HepG2 (cell line): ENCODE data around the gene SEC14L1. TPM values are rescaled to one million over a fixed set of nuclear protein-coding genes. Genes with fewer than 3 reads are reported as not detected.

Experiments
- ATRX ChIP-seq: sonication (generic); formaldehyde crosslinking; IDR thresholded peaks from 2 replicates; pipeline ENCODE4 v1.4.0; 2020; ENCODE audit warnings: missing genetic modification reagents, borderline replicate concordance
- CBX5 ChIP-seq: sonication (generic); formaldehyde crosslinking; IDR thresholded peaks from 2 replicates; pipeline ENCODE4 v1.4.0; 2020; ENCODE audit warnings: missing genetic modification reagents, borderline replicate concordance
- IKZF1 ChIP-seq: fragments of 450-650 bp; IDR thresholded peaks from 2 replicates; pipeline ENCODE4 v1.7.1; 2016
- ISL2 ChIP-seq: sonication (generic); formaldehyde crosslinking; IDR thresholded peaks from 2 replicates; pipeline ENCODE4 v1.5.0; 2020; ENCODE audit warnings: missing genetic modification reagents
- MAFK ChIP-seq, 2 experiments: IDR thresholded peaks in 1 of 2; conservative IDR thresholded peaks in 1 of 2; 2 replicates each; pipeline ENCODE4 v1.6.1; 2011; ENCODE audit warnings: improper control_type of control experiment in 2 of 2, low read length in 2 of 2
- PCBP2 ChIP-seq: fragments of 200-400 bp; formaldehyde crosslinking; optimal IDR thresholded peaks from 2 replicates; pipeline ENCODE3; 2018; ENCODE audit warnings: low read length, low read depth; ENCODE audit not compliant: poor library complexity, severe bottlenecking
- RBM39 ChIP-seq: fragments of 200-400 bp; formaldehyde crosslinking; IDR thresholded peaks from one replicate; pipeline ENCODE4 v1.6.1; 2018; ENCODE audit warnings: antibody characterized with exemption, mild to moderate bottlenecking, low read depth, low read length; ENCODE audit not compliant: poor library complexity, severe bottlenecking
- SMAD9 ChIP-seq: sonication (generic); formaldehyde crosslinking; IDR thresholded peaks from 2 replicates; pipeline ENCODE4 v1.5.1; 2020; ENCODE audit warnings: mild to moderate bottlenecking, missing genetic modification reagents
- TAF15 ChIP-seq: fragments of 200-400 bp; formaldehyde crosslinking; IDR thresholded peaks from one replicate; pipeline ENCODE4 v1.6.1; 2018; ENCODE audit warnings: mild to moderate bottlenecking, low read depth, low read length; ENCODE audit not compliant: poor library complexity, severe bottlenecking
- TBP ChIP-seq: sonication (generic); formaldehyde crosslinking; IDR thresholded peaks from 2 replicates; pipeline ENCODE4 v1.5.0; 2020; ENCODE audit warnings: missing genetic modification reagents
- WIZ ChIP-seq: sonication (generic); formaldehyde crosslinking; IDR thresholded peaks from 2 replicates; pipeline ENCODE4 v1.5.1; 2020; ENCODE audit warnings: mild to moderate bottlenecking, missing genetic modification reagents
- ZFP62 ChIP-seq: sonication (generic); formaldehyde crosslinking; IDR thresholded peaks from 2 replicates; pipeline ENCODE4 v1.4.0; 2020; ENCODE audit warnings: missing genetic modification reagents
- ZNF136 ChIP-seq: sonication (generic); formaldehyde crosslinking; IDR thresholded peaks from 2 replicates; pipeline ENCODE4 v1.8.1; 2022; ENCODE audit warnings: low read depth, mild to moderate bottlenecking, moderate library complexity, missing genetic modification reagents
- polyA plus RNA-seq, 8 experiments: library from polyadenylated mRNA; depleted of rRNA in 3 of 8; stranded (reverse) in 7 of 8; unstranded in 1 of 8; fragments of >200 nt; fragmentation: Illumina TruSeq in 4 of 8; extraction: Trizol in 4 of 8; gene quantifications; 2 replicates each; pipeline versions ENCODE4 v1.2.1 to v1.2.3, GENCODE V29; 2011 to 2016; ENCODE audit warnings: low read depth in 4 of 8, missing spikeins in 1 of 8, mixed read lengths in 1 of 8; ENCODE audit not compliant: insufficient read depth in 1 of 8
- total RNA-seq, 5 experiments: library from RNA; depleted of rRNA; stranded (reverse); fragments of >200 nt; fragmentation: Illumina TruSeq; extraction: Trizol; gene quantifications; 2 replicates each; pipeline ENCODE4 v1.2.3, GENCODE V29; 2016; ENCODE audit warnings: low read depth in 1 of 5
- TF ChIP-seq, protein P1 (sequence below): sonication (generic); formaldehyde crosslinking; IDR thresholded peaks from 2 replicates; pipeline ENCODE4 v1.4.0; 2020; ENCODE audit warnings: missing genetic modification reagents
- TF ChIP-seq, protein P2 (sequence below): sonication (generic); formaldehyde crosslinking; IDR thresholded peaks from 2 replicates; pipeline ENCODE4 v1.8.1; 2022; ENCODE audit warnings: low read depth, mild to moderate bottlenecking, missing genetic modification reagents
- TF ChIP-seq, protein P3 (sequence below): sonication (generic); formaldehyde crosslinking; IDR thresholded peaks from 2 replicates; pipeline ENCODE4 v1.5.0; 2020; ENCODE audit warnings: mild to moderate bottlenecking, missing genetic modification reagents
- TF ChIP-seq, protein P4 (sequence below): IDR thresholded peaks from 2 replicates; pipeline ENCODE4 v1.6.1; 2016; ENCODE audit warnings: low read depth

The SEC14L1 gene
- total and polyA plus RNA-seq, 2 of the 13 experiments (the other 11 are each of a cell fraction or from before 2014, with no cell fraction given) = 26.3 to 43.9 TPM

DNA sequence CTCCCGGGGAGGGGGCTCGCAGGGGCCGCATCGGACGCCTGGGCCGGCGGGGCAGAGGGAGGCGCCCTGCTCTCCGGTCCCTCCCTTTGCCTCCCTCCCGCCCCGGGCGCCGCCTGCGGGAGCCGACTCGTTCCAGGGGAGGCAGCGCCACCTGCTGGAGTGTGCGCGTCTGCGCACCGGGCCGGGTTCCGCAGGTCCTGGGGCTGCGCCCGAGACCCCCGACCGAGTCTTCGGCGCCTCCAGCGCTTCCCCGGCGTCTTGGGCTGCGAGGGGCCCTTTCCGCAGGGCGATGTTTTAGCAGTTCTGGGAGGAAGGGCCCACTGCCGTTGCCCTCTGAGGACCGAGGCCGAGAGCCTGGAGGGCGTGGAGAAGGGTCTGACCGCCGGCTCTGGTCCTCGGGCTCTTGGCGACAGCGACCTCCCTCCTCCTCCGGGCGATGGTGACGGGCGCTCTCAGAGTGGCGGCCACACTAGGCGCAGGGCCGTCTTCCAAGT lies 106.3 kb downstream of the SEC14L1 start (continued):
- TF ChIP-seq, protein P1, sequence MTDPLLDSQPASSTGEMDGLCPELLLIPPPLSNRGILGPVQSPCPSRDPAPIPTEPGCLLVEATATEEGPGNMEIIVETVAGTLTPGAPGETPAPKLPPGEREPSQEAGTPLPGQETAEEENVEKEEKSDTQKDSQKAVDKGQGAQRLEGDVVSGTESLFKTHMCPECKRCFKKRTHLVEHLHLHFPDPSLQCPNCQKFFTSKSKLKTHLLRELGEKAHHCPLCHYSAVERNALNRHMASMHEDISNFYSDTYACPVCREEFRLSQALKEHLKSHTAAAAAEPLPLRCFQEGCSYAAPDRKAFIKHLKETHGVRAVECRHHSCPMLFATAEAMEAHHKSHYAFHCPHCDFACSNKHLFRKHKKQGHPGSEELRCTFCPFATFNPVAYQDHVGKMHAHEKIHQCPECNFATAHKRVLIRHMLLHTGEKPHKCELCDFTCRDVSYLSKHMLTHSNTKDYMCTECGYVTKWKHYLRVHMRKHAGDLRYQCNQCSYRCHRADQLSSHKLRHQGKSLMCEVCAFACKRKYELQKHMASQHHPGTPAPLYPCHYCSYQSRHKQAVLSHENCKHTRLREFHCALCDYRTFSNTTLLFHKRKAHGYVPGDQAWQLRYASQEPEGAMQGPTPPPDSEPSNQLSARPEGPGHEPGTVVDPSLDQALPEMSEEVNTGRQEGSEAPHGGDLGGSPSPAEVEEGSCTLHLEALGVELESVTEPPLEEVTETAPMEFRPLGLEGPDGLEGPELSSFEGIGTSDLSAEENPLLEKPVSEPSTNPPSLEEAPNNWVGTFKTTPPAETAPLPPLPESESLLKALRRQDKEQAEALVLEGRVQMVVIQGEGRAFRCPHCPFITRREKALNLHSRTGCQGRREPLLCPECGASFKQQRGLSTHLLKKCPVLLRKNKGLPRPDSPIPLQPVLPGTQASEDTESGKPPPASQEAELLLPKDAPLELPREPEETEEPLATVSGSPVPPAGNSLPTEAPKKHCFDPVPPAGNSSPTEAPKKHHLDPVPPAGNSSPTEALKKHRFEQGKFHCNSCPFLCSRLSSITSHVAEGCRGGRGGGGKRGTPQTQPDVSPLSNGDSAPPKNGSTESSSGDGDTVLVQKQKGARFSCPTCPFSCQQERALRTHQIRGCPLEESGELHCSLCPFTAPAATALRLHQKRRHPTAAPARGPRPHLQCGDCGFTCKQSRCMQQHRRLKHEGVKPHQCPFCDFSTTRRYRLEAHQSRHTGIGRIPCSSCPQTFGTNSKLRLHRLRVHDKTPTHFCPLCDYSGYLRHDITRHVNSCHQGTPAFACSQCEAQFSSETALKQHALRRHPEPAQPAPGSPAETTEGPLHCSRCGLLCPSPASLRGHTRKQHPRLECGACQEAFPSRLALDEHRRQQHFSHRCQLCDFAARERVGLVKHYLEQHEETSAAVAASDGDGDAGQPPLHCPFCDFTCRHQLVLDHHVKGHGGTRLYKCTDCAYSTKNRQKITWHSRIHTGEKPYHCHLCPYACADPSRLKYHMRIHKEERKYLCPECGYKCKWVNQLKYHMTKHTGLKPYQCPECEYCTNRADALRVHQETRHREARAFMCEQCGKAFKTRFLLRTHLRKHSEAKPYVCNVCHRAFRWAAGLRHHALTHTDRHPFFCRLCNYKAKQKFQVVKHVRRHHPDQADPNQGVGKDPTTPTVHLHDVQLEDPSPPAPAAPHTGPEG (CRISPR knock-in tag) = peak; percentile 65; the same call in 1 of the 2 replicates
- TF ChIP-seq, protein P2, sequence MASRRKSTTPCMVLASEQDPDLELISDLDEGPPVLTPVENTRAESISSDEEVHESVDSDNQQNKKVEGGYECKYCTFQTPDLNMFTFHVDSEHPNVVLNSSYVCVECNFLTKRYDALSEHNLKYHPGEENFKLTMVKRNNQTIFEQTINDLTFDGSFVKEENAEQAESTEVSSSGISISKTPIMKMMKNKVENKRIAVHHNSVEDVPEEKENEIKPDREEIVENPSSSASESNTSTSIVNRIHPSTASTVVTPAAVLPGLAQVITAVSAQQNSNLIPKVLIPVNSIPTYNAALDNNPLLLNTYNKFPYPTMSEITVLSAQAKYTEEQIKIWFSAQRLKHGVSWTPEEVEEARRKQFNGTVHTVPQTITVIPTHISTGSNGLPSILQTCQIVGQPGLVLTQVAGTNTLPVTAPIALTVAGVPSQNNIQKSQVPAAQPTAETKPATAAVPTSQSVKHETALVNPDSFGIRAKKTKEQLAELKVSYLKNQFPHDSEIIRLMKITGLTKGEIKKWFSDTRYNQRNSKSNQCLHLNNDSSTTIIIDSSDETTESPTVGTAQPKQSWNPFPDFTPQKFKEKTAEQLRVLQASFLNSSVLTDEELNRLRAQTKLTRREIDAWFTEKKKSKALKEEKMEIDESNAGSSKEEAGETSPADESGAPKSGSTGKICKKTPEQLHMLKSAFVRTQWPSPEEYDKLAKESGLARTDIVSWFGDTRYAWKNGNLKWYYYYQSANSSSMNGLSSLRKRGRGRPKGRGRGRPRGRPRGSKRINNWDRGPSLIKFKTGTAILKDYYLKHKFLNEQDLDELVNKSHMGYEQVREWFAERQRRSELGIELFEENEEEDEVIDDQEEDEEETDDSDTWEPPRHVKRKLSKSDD (CRISPR knock-in tag) = no peak
- TF ChIP-seq PCBP2 (no peak), WIZ (CRISPR knock-in tag) (no peak), MAFK (conservative IDR thresholded peaks at IDR 0.05 in 1 of 2, IDR thresholded peaks at IDR 0.05 in 1 of 2; ENCODE audit: low read length in 2 of 2) (no peak), ATRX (CRISPR knock-in tag) (no peak), ZNF136 (no peak), RBM39 (no peak), TBP (peak; percentile 85; the same call in 1 of the 2 replicates), ZFP62 (CRISPR knock-in tag) (no peak), TAF15 (no peak), ISL2 (CRISPR knock-in tag) (peak; percentile 62; the same call in 1 of the 2 replicates), SMAD9 (no peak), IKZF1 (no peak), CBX5 (CRISPR knock-in tag) (peak; percentile 82; the same call in 1 of the 2 replicates)
- TF ChIP-seq, protein P3, sequence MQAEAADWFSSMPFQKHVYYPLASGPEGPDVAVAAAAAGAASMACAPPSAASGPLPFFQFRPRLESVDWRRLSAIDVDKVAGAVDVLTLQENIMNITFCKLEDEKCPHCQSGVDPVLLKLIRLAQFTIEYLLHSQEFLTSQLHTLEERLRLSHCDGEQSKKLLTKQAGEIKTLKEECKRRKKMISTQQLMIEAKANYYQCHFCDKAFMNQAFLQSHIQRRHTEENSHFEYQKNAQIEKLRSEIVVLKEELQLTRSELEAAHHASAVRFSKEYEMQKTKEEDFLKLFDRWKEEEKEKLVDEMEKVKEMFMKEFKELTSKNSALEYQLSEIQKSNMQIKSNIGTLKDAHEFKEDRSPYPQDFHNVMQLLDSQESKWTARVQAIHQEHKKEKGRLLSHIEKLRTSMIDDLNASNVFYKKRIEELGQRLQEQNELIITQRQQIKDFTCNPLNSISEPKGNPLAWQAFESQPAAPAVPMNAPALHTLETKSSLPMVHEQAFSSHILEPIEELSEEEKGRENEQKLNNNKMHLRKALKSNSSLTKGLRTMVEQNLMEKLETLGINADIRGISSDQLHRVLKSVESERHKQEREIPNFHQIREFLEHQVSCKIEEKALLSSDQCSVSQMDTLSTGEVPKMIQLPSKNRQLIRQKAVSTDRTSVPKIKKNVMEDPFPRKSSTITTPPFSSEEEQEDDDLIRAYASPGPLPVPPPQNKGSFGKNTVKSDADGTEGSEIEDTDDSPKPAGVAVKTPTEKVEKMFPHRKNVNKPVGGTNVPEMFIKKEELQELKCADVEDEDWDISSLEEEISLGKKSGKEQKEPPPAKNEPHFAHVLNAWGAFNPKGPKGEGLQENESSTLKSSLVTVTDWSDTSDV = no peak
- TF ChIP-seq, protein P4, sequence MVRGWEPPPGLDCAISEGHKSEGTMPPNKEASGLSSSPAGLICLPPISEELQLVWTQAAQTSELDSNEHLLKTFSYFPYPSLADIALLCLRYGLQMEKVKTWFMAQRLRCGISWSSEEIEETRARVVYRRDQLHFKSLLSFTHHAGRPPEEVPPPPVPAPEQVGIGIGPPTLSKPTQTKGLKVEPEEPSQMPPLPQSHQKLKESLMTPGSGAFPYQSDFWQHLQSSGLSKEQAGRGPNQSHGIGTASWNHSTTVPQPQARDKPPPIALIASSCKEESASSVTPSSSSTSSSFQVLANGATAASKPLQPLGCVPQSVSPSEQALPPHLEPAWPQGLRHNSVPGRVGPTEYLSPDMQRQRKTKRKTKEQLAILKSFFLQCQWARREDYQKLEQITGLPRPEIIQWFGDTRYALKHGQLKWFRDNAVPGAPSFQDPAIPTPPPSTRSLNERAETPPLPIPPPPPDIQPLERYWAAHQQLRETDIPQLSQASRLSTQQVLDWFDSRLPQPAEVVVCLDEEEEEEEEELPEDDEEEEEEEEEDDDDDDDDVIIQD (CRISPR knock-in tag) = no peak
